ENCODE results near the gene AP2S1. TPM values are rescaled to one million over a fixed set of nuclear protein-coding genes. Genes with fewer than 3 reads are reported as not detected.
"Not testable (repeated sequence)": the region's sequence is repeated elsewhere in the genome, so short reads cannot be mapped to it uniquely, and the experiment has no call there.

The AP2S1 gene
- total RNA-seq, 1 donor from 2014 or later = 107 TPM

GRCh38 chr19:46812977-46813838, 37.4 kb downstream of the AP2S1 start:
- no peak for DNase-seq (ENCODE audit: low spot score in 2 of 2, unreplicated experiment in 2 of 2)
- H3K27me3 Mint-ChIP-seq (ENCODE audit: low read depth) = no peaks in the 10 kb centered on the region
- H3K9me3 Mint-ChIP-seq = no peaks in the 10 kb centered on the region
- no peak overlapping the region for H3K4me3 Mint-ChIP-seq
- TF ChIP-seq, protein P1, sequence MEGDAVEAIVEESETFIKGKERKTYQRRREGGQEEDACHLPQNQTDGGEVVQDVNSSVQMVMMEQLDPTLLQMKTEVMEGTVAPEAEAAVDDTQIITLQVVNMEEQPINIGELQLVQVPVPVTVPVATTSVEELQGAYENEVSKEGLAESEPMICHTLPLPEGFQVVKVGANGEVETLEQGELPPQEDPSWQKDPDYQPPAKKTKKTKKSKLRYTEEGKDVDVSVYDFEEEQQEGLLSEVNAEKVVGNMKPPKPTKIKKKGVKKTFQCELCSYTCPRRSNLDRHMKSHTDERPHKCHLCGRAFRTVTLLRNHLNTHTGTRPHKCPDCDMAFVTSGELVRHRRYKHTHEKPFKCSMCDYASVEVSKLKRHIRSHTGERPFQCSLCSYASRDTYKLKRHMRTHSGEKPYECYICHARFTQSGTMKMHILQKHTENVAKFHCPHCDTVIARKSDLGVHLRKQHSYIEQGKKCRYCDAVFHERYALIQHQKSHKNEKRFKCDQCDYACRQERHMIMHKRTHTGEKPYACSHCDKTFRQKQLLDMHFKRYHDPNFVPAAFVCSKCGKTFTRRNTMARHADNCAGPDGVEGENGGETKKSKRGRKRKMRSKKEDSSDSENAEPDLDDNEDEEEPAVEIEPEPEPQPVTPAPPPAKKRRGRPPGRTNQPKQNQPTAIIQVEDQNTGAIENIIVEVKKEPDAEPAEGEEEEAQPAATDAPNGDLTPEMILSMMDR (IDR thresholded peaks at IDR 0.05; ENCODE audit: unreplicated experiment) = no peak
- H3K27ac Mint-ChIP-seq = peak overlapping the region; percentile 38
- peaks cover 11% of the 10 kb centered on the region for H3K4me1 Mint-ChIP-seq
- no peaks in the 10 kb centered on the region for H3K36me3 Mint-ChIP-seq

DNA sequence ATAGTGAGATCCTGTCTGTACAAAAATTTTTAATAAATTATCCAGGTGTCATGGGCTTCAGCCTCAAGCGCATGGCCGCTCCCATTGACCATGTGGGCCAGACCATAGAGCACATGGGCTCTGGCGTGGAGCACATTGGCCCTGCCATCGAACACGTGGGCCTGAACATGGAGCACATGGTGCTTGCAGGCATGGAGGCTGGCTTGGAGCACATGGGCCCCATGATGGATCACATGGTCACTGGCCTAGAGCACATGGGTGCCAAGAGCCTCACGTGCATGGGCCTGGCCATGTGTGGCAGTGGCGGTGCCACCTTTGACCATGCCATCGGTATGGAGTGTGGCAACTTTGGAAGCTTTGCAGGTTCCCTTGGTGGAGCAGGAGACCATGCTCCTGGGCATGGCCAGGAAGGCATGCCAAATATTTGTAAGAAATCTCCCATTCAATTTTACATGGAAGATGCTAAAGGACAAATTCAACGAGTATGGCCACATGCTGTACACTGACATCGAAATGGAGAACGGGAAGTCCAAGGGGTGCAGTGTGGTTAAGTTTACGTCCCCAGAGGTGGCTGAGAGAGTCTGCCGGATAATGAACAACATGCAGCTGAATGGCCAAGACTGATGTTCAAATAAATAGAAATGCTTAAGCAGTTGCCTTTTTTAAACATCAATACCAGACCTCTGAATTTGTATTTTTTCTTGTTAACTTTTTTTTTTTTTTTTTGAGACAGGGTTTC, 40.9 kb downstream of the AP2S1 start:
- H3K9me3 Mint-ChIP-seq = no peaks in the 10 kb centered on the region
- no peaks in the 10 kb centered on the region for H3K36me3 Mint-ChIP-seq
- TF ChIP-seq, protein P1 (IDR thresholded peaks at IDR 0.05; ENCODE audit: unreplicated experiment) = no peak
- H3K4me1 Mint-ChIP-seq = peaks cover 11% of the 10 kb centered on the region
- no peak overlapping the region for H3K4me3 Mint-ChIP-seq
- H3K27me3 Mint-ChIP-seq (ENCODE audit: low read depth) = no peaks in the 10 kb centered on the region
- DNase-seq (ENCODE audit: low spot score in 2 of 2, unreplicated experiment in 2 of 2) = no peak
- H3K27ac Mint-ChIP-seq = no peak overlapping the region

- no peaks in the 10 kb centered on the region for H3K4me1 Mint-ChIP-seq
- H3K36me3 Mint-ChIP-seq = no peaks in the 10 kb centered on the region
- no peaks in the 10 kb centered on the region for H3K27me3 Mint-ChIP-seq (ENCODE audit: low read depth)
- H3K27ac Mint-ChIP-seq = no peak overlapping the region
- TF ChIP-seq, protein P1 (IDR thresholded peaks at IDR 0.05; ENCODE audit: unreplicated experiment) = no peak
- DNase-seq (ENCODE audit: low spot score in 2 of 2, unreplicated experiment in 2 of 2) = no peak
- H3K9me3 Mint-ChIP-seq = no peaks in the 10 kb centered on the region
- no peak overlapping the region for H3K4me3 Mint-ChIP-seq
Measured at GRCh38 chr19:46806656-46807055, 44.0 kb downstream of the AP2S1 start.

DNA sequence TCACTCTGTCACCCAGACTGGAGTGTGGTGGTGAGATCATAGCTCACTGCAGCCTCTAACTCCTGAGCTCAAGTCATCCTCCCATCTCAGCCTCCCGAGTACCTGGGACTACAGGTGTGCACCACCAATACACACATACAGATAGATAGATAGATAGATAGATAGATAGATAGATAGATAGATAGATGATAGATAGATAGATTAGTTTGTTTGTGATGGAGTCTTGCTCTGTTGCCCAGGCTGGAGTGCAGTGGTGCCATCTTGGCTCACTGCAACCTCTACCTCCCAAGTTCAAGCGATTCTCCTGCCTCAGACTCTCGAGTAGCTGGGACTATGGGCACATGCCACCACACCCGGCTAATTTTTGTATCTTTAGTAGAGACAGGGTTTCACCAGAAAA, 46.2 kb downstream of the AP2S1 start:
- DNase-seq (ENCODE audit: low spot score in 2 of 2, unreplicated experiment in 2 of 2); H3K9me3 Mint-ChIP-seq; H3K36me3 Mint-ChIP-seq; H3K4me1 Mint-ChIP-seq; H3K27me3 Mint-ChIP-seq (ENCODE audit: low read depth); H3K27ac Mint-ChIP-seq; H3K4me3 Mint-ChIP-seq: not testable (repeated sequence)

- H3K4me1 Mint-ChIP-seq = no peaks in the 10 kb centered on the region
- no peaks in the 10 kb centered on the region for H3K9me3 Mint-ChIP-seq
- TF ChIP-seq, protein P1 (IDR thresholded peaks at IDR 0.05; ENCODE audit: unreplicated experiment) = no peak
- H3K4me3 Mint-ChIP-seq = no peak overlapping the region
- H3K36me3 Mint-ChIP-seq = no peaks in the 10 kb centered on the region
- H3K27me3 Mint-ChIP-seq (ENCODE audit: low read depth) = no peaks in the 10 kb centered on the region
- DNase-seq (ENCODE audit: low spot score in 2 of 2, unreplicated experiment in 2 of 2) = no peak
- no peak overlapping the region for H3K27ac Mint-ChIP-seq
Measured at GRCh38 chr19:46803555-46803954, 47.1 kb downstream of the AP2S1 start.

- DNase-seq (ENCODE audit: low spot score in 2 of 2, unreplicated experiment in 2 of 2) = no peak
- no peak overlapping the region for H3K27ac Mint-ChIP-seq
- H3K4me3 Mint-ChIP-seq = no peak overlapping the region
- TF ChIP-seq, protein P1 (IDR thresholded peaks at IDR 0.05; ENCODE audit: unreplicated experiment) = no peak
- H3K9me3 Mint-ChIP-seq = no peaks in the 10 kb centered on the region
- H3K36me3 Mint-ChIP-seq = no peaks in the 10 kb centered on the region
- H3K27me3 Mint-ChIP-seq (ENCODE audit: low read depth) = no peaks in the 10 kb centered on the region
- H3K4me1 Mint-ChIP-seq = no peaks in the 10 kb centered on the region
Measured at GRCh38 chr19:46802152-46802551, 48.5 kb downstream of the AP2S1 start.

Data from mesothelial cell of epicardium (in vitro differentiated cells).